A673 (cell line): ENCODE measurements around the gene IFI44. TPM values are rescaled to one million over a fixed set of nuclear protein-coding genes. Genes with fewer than 3 reads are reported as not detected.

Source experiments
- BruUV-seq: library from RNA; stranded (reverse); fragments of 400-500 nt; replicated peaks from 2 replicates; lab custom pipeline; 2021; lab: Mats Ljungman, UMichigan
- CTCF ChIA-PET: fragments of 300-600 bp; sonication (Branson Sonifier 250); formaldehyde crosslinking; loops from one replicate; lab custom pipeline; 2022; ENCODE audit warnings: antibody characterized with exemption; lab: Charles Lee
- POLR2A ChIA-PET: fragments of 300-600 bp; sonication (Branson Sonifier 250); formaldehyde crosslinking; loops from one replicate; lab custom pipeline; 2022; ENCODE audit warnings: antibody characterized with exemption; ENCODE audit not compliant: low non-redundant PET; lab: Charles Lee
- DNase-seq: peaks from one replicate; pipeline ENCODE4 v3.0.0-alpha.2; 2015; ENCODE audit warnings: low spot score
- H3K27ac ChIP-seq: fragments of 200-600 bp; sonication (generic); 2 replicates; pipeline ENCODE4 v1.5.1; 2016; ENCODE audit warnings: mixed run types, low read depth, mild to moderate bottlenecking, mixed read lengths, antibody characterized with exemption, low read length; ENCODE audit not compliant: poor library complexity, severe bottlenecking
- H3K27me3 ChIP-seq: fragments of 200-600 bp; sonication (generic); replicated peaks from 2 replicates; pipeline ENCODE4 v1.6.1; 2017; ENCODE audit warnings: mixed run types, low read depth, mild to moderate bottlenecking, mixed read lengths, antibody characterized with exemption, low read length; ENCODE audit not compliant: insufficient read depth, poor library complexity
- H3K36me3 ChIP-seq: fragments of 200-600 bp; sonication (generic); 2 replicates; pipeline ENCODE4 v1.6.1; 2016; ENCODE audit warnings: mixed run types, mild to moderate bottlenecking, mixed read lengths, antibody characterized with exemption, low read length; ENCODE audit not compliant: insufficient read depth, poor library complexity, severe bottlenecking
- H3K4me1 ChIP-seq: fragments of 200-600 bp; sonication (generic); 2 replicates; pipeline ENCODE4 v1.6.1; 2017; ENCODE audit warnings: mixed run types, mild to moderate bottlenecking, mixed read lengths, antibody characterized with exemption, low read length; ENCODE audit not compliant: insufficient read depth, poor library complexity, severe bottlenecking
- H3K4me3 ChIP-seq: fragments of 200-600 bp; sonication (generic); 2 replicates; pipeline ENCODE4 v1.5.1; 2016; ENCODE audit warnings: low read depth, mixed run types, mild to moderate bottlenecking, mixed read lengths, low read length; ENCODE audit not compliant: poor library complexity, severe bottlenecking
- H3K9me3 ChIP-seq: fragments of 200-600 bp; sonication (generic); 2 replicates; pipeline ENCODE4 v1.6.1; 2016; ENCODE audit warnings: mixed run types, low read depth, mild to moderate bottlenecking, mixed read lengths, antibody characterized with exemption, low read length; ENCODE audit not compliant: poor library complexity, severe bottlenecking
- EZH2 ChIP-seq: fragments of 200-600 bp; sonication (generic); IDR thresholded peaks from 2 replicates; pipeline ENCODE4 v1.6.1; 2017; ENCODE audit warnings: borderline replicate concordance, low read depth, mild to moderate bottlenecking, mixed read lengths, antibody characterized with exemption, low read length; ENCODE audit not compliant: poor library complexity, severe bottlenecking
- intact Hi-C: fragments of 100-400 bp; cut with micrococcal nuclease; formaldehyde crosslinking; loops from one replicate; pipeline ENCODE4 v1.10.0; 2022; ENCODE audit not compliant: unreplicated experiment
- total RNA-seq: library from RNA; stranded (reverse); gene quantifications from 2 replicates; pipeline ENCODE4 v1.2.3, GENCODE V29; 2021
- TF ChIP-seq, protein P1 (sequence below): fragments of 300-800, 200-600 bp; sonication (generic); conservative IDR thresholded peaks from 2 replicates; pipeline ENCODE4 v1.5.1; 2017; ENCODE audit warnings: low read depth, mild to moderate bottlenecking, antibody characterized with exemption, low read length, moderate library complexity, mixed read lengths

The IFI44 gene
- total RNA-seq, 1 experiment from 2014 or later: 29.0 TPM

DNA sequence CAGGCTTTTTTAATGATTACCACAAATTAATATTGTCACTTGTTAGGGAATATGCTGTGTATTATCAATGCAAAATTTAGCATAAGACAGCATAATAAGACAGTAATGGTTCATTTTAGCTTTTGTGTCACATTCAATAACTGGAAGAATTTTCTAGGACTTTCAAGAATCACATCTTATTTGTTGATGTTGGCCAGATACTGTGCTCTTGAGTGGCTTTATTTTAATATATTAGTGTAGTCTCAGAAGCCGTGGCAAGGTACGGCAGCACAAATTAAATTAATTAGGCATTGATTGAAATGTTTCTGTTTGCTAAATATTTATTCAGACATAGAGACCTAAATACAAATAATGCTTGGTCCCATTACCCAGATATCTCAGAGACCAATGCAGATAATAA lies 19.0 kb upstream of the IFI44 start:
- DNase-seq: no peak
- no peak for TF ChIP-seq EZH2
- TF ChIP-seq, protein P1, sequence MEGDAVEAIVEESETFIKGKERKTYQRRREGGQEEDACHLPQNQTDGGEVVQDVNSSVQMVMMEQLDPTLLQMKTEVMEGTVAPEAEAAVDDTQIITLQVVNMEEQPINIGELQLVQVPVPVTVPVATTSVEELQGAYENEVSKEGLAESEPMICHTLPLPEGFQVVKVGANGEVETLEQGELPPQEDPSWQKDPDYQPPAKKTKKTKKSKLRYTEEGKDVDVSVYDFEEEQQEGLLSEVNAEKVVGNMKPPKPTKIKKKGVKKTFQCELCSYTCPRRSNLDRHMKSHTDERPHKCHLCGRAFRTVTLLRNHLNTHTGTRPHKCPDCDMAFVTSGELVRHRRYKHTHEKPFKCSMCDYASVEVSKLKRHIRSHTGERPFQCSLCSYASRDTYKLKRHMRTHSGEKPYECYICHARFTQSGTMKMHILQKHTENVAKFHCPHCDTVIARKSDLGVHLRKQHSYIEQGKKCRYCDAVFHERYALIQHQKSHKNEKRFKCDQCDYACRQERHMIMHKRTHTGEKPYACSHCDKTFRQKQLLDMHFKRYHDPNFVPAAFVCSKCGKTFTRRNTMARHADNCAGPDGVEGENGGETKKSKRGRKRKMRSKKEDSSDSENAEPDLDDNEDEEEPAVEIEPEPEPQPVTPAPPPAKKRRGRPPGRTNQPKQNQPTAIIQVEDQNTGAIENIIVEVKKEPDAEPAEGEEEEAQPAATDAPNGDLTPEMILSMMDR: no peak
- intact Hi-C loops: no loop called here
- BruUV-seq: no TSS peak
- Histone ChIP-seq H3K4me3 (no peak overlapping the region), H3K4me1 (no peaks in the 10 kb centered on the region), H3K27me3 (no peaks in the 10 kb centered on the region), H3K9me3 (no peaks in the 10 kb centered on the region), H3K27ac (no peak overlapping the region), H3K36me3 (no peaks in the 10 kb centered on the region)
- CTCF ChIA-PET: no interaction called here
- POLR2A ChIA-PET: no interaction called here

DNA sequence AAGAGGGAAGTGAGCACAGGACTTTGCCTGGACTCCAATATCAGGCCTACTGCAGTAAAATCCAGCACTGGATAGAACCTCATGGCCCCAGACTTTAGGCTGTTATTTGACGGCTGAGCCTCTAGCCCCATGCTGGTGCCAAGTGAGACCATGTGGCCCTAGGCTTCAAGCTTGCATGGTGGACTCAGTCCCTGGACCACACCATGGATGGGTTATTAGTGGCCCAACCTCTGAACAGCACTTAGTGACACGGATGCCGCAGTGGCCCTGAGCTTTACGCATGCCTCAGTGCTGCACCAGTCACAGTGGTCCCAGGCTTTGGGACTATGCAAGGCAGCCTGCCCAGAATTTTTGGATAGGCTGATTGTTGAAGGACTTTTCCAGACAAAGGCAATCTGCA lies 16.4 kb upstream of the IFI44 start:
- TF ChIP-seq, protein P1: no peak
- TF ChIP-seq EZH2: no peak
- ChIA-PET CTCF (no interaction called here), POLR2A (no interaction called here)
- intact Hi-C loops: no loop called here
- Histone ChIP-seq H3K27ac (no peak overlapping the region), H3K27me3 (no peaks in the 10 kb centered on the region), H3K4me3 (no peak overlapping the region), H3K9me3 (no peaks in the 10 kb centered on the region), H3K4me1 (no peaks in the 10 kb centered on the region), H3K36me3 (no peaks in the 10 kb centered on the region)
- BruUV-seq: no TSS peak
- DNase-seq: no peak

DNA sequence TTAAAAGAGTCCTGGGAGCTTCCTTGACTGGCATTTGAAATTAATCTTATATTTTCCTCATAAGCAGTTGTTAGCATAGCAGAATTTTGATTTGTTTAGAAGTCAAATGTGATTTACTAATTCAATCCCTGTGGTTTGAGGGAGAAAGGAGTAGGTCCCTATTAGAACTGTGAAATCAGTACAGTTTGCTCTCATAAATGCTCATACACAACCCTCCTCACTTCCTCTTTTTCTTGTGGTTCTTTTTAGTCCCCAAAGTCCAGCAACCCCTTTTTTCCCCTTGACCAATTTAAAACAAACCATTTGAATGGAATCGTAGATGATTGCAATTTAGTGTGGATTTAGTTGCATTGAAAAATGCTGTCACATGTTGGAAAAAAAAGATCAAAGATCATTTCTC lies 9.2 kb upstream of the IFI44 start:
- no peak overlapping the region for H3K4me3 ChIP-seq
- TF ChIP-seq, protein P1: no peak
- no peak for TF ChIP-seq EZH2
- ChIA-PET POLR2A (no interaction called here), CTCF (no interaction called here)
- BruUV-seq: no TSS peak
- no peaks in the 10 kb centered on the region for H3K36me3 ChIP-seq
- H3K27ac ChIP-seq: no peak overlapping the region
- intact Hi-C loops: no loop called here
- H3K9me3 ChIP-seq: peaks cover 6% of the 10 kb centered on the region
- H3K27me3 ChIP-seq: no peaks in the 10 kb centered on the region
- H3K4me1 ChIP-seq: no peaks in the 10 kb centered on the region
- no peak for DNase-seq
